ENCODE data around the gene NOD1. TPM values are rescaled to one million over a fixed set of nuclear protein-coding genes. Genes with fewer than 3 reads are reported as not detected.
A peak's percentile ranks its signal among the peaks of the same experiment; 100 is the strongest.

Gene NOD1
- polyA plus RNA-seq, 2 of the 4 experiments (the other 2 are of a cell fraction): 4.8 to 6.5 TPM

GRCh38 chr7:30379741-30380140 lies 98.8 kb downstream of the NOD1 start:
- peaks cover 9% of the 10 kb centered on the region; the same call in 2 of the 3 replicates for H3K4me1 ChIP-seq
- WGBS (ENCODE audit: missing lambda C conversion rate): 78% methylated on average over 4 of the region's 4 CpGs
- H3K9me3 ChIP-seq: peaks cover 3% of the 10 kb centered on the region; the same call in 2 of the 3 replicates
- no peak overlapping the region for H3K4me3 ChIP-seq
- ChIA-PET CTCF (no interaction called here), POLR2A (no interaction called here)
- ATAC-seq: no peak
- no peak overlapping the region for H3K27ac ChIP-seq
- no peak for TF ChIP-seq HOXB5 (CRISPR knock-in tag; IDR thresholded peaks at IDR 0.05)
- TF ChIP-seq MAFK (IDR thresholded peaks at IDR 0.05; ENCODE audit: partially characterized antibody): peak; percentile 81
- no peak for TF ChIP-seq SREBF2 (IDR thresholded peaks at IDR 0.05)
- no peak for TF ChIP-seq SMC3 (IDR thresholded peaks at IDR 0.05)
- no peak for TF ChIP-seq JUNB (IDR thresholded peaks at IDR 0.05)
- no peak for TF ChIP-seq ESRRA (IDR thresholded peaks at IDR 0.05; ENCODE audit: borderline replicate concordance, low read length)
- no peak for FAIRE-seq
- DNase-seq (ENCODE audit: low read depth in 1 of 2, low spot score in 1 of 2): no peak
- no peak overlapping the region for H3K4me2 ChIP-seq

- 45% methylated on average over 4 of the region's 4 CpGs for WGBS (ENCODE audit: missing lambda C conversion rate)
- TF ChIP-seq BHLHE40 (IDR thresholded peaks at IDR 0.05; ENCODE audit: low read depth, low read length): no peak
- TF ChIP-seq MAFK (IDR thresholded peaks at IDR 0.05; ENCODE audit: partially characterized antibody): peak; percentile 66
- TF ChIP-seq RAD21 (conservative IDR thresholded peaks at IDR 0.05 in 1 of 2, IDR thresholded peaks at IDR 0.05 in 1 of 2): no peak
- no peak for TF ChIP-seq CHD2 (IDR thresholded peaks at IDR 0.05; ENCODE audit: low read length, partially characterized antibody)
- TF ChIP-seq FOSL2 (IDR thresholded peaks at IDR 0.05): no peak
- TF ChIP-seq FOSL2 (CRISPR knock-in tag; IDR thresholded peaks at IDR 0.05): no peak
- TF ChIP-seq ZC3H11A (IDR thresholded peaks at IDR 0.05): no peak
- no peak for TF ChIP-seq RCOR1 (IDR thresholded peaks at IDR 0.05; ENCODE audit: low read depth, low read length)
- TF ChIP-seq HOXB13 (CRISPR knock-in tag; IDR thresholded peaks at IDR 0.05; ENCODE audit: low read depth): no peak
- no peak for TF ChIP-seq HDAC2 (IDR thresholded peaks at IDR 0.05)
- TF ChIP-seq NFE2L2 (conservative IDR thresholded peaks at IDR 0.05; ENCODE audit: low read length): peak; percentile 46
- TF ChIP-seq CBX8 (IDR thresholded peaks at IDR 0.05): no peak
- no peak for TF ChIP-seq NPAS2 (CRISPR knock-in tag; IDR thresholded peaks at IDR 0.05; ENCODE audit: borderline replicate concordance)
- TF ChIP-seq PBX3 (IDR thresholded peaks at IDR 0.05): no peak
- no peak for TF ChIP-seq HOXA7 (CRISPR knock-in tag; IDR thresholded peaks at IDR 0.05)
- no peak for TF ChIP-seq GATA3 (IDR thresholded peaks at IDR 0.05; ENCODE audit: borderline replicate concordance)
- TF ChIP-seq ZFP36 (IDR thresholded peaks at IDR 0.05; ENCODE audit: borderline replicate concordance, partially characterized antibody): no peak
- DNase-seq (ENCODE audit: low read depth in 1 of 2, low spot score in 1 of 2) (peak in 1 of 2 experiments; percentile 11), FAIRE-seq (no peak), ATAC-seq (no peak)
- POLR2A ChIA-PET: no interaction called here
- CTCF ChIA-PET: no interaction called here
- Histone ChIP-seq H3K9me3 (peaks cover 3% of the 10 kb centered on the region; the same call in 2 of the 3 replicates), H3K4me3 (no peak overlapping the region), H3K4me2 (peak overlapping the region; percentile 19; the same call in 1 of the 3 replicates), H3K4me1 (peaks cover 9% of the 10 kb centered on the region; the same call in 2 of the 3 replicates), H3K27ac (peak overlapping the region in 1 of 2 experiments; percentile 17; a peak in 1 of 6 replicates)
Observed at GRCh38 chr7:30379131-30379530, 99.5 kb downstream of the NOD1 start.

DNA sequence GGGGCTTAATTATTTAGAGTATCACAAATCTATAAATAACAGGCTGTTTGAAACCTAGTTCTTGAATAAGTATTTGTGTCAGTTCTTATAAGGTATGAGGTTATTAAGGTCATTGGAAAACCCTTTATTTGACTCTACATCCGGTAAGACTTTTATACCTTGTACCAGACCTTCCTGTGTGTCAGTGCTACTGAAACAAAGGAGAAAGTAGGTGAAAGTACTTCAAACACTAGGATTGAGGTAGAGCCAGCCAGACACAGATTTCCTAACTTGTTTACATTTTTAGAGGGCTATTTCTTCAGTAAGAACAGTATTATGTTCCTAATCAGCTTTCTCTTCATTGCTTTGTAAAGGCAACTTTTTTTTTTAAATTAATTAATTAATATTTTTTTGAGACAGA lies 100.3 kb downstream of the NOD1 start:
- peaks cover 9% of the 10 kb centered on the region; the same call in 2 of the 3 replicates for H3K4me1 ChIP-seq
- TF ChIP-seq RARB (CRISPR knock-in tag; IDR thresholded peaks at IDR 0.05): no peak
- no peak for TF ChIP-seq TP53 (CRISPR knock-in tag; IDR thresholded peaks at IDR 0.05)
- no peak for TF ChIP-seq RAD21 (conservative IDR thresholded peaks at IDR 0.05 in 1 of 2, IDR thresholded peaks at IDR 0.05 in 1 of 2)
- no peak for TF ChIP-seq HOXA7 (CRISPR knock-in tag; IDR thresholded peaks at IDR 0.05)
- no peak for TF ChIP-seq NFE2L2 (conservative IDR thresholded peaks at IDR 0.05; ENCODE audit: low read length)
- TF ChIP-seq HOXB5 (CRISPR knock-in tag; IDR thresholded peaks at IDR 0.05): no peak
- TF ChIP-seq, protein P1, sequence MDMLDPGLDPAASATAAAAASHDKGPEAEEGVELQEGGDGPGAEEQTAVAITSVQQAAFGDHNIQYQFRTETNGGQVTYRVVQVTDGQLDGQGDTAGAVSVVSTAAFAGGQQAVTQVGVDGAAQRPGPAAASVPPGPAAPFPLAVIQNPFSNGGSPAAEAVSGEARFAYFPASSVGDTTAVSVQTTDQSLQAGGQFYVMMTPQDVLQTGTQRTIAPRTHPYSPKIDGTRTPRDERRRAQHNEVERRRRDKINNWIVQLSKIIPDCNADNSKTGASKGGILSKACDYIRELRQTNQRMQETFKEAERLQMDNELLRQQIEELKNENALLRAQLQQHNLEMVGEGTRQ (IDR thresholded peaks at IDR 0.05): no peak
- TF ChIP-seq KDM5A (IDR thresholded peaks at IDR 0.05): no peak
- no peak for TF ChIP-seq PHF8 (IDR thresholded peaks at IDR 0.05; ENCODE audit: borderline replicate concordance, low read depth)
- no peak for TF ChIP-seq CBX8 (IDR thresholded peaks at IDR 0.05)
- TF ChIP-seq HMGXB4 (CRISPR knock-in tag; IDR thresholded peaks at IDR 0.05; ENCODE audit: borderline replicate concordance): no peak
- TF ChIP-seq FOSB (CRISPR knock-in tag; IDR thresholded peaks at IDR 0.05): no peak
- TF ChIP-seq POLR2AphosphoS2 (conservative IDR thresholded peaks at IDR 0.05; ENCODE audit: low read length): no peak
- TF ChIP-seq JUNB (IDR thresholded peaks at IDR 0.05): no peak
- no peak for TF ChIP-seq ZC3H11A (IDR thresholded peaks at IDR 0.05)
- TF ChIP-seq CHD4 (IDR thresholded peaks at IDR 0.05; ENCODE audit: borderline replicate concordance): no peak
- no peak for TF ChIP-seq NR3C1 (IDR thresholded peaks at IDR 0.05)
- TF ChIP-seq FOXS1 (CRISPR knock-in tag; IDR thresholded peaks at IDR 0.05): no peak
- ChIA-PET CTCF (no interaction called here), POLR2A (no interaction called here)
- peaks cover 3% of the 10 kb centered on the region; the same call in 2 of the 3 replicates for H3K9me3 ChIP-seq
- no peak overlapping the region for H3K27ac ChIP-seq
- WGBS (ENCODE audit: missing lambda C conversion rate): 76% methylated on average over 1 of the region's 1 CpG
- H3K4me2 ChIP-seq: no peak overlapping the region
- no peak for FAIRE-seq
- no peak overlapping the region for H3K4me3 ChIP-seq
- ATAC-seq: no peak
- no peak for DNase-seq (ENCODE audit: low read depth in 1 of 2, low spot score in 1 of 2)

Measured in A549 (cell line).